Caco-2 (cell line): ENCODE data around the gene TRDMT1. TPM values are rescaled to one million over a fixed set of nuclear protein-coding genes. Genes with fewer than 3 reads are reported as not detected.

Experiments used
- BruUV-seq: library from RNA; stranded (reverse); fragments of 400-500 nt; replicated peaks from 2 replicates; lab custom pipeline; 2021; lab: Mats Ljungman, UMichigan
- CTCF ChIA-PET: fragments of 300-600 bp; sonication (Branson Sonifier 250); formaldehyde crosslinking; loops from one replicate; lab custom pipeline; 2022; ENCODE audit warnings: antibody characterized with exemption; lab: Charles Lee
- POLR2A ChIA-PET: fragments of 300-600 bp; sonication (Branson Sonifier 250); formaldehyde crosslinking; loops from one replicate; lab custom pipeline; 2022; ENCODE audit warnings: antibody characterized with exemption; lab: Charles Lee
- DNase-seq, 2 experiments: peaks; one replicate each; pipeline versions ENCODE4 v3.0.0 to v3.0.0-alpha.2; 2020 to 2022
- H3K27me3 ChIP-seq: replicated peaks from 2 replicates; pipeline ENCODE4 v1.6.0; 2011; ENCODE audit warnings: low read length; ENCODE audit not compliant: control insufficient read depth, insufficient read depth
- H3K36me3 ChIP-seq: 2 replicates; pipeline ENCODE4 v1.5.1; 2011; ENCODE audit warnings: low read length; ENCODE audit not compliant: control insufficient read depth, insufficient read depth
- H3K4me1 ChIP-seq: fragments of 250-450 bp; sonication (Bioruptor Pico); 2 replicates; pipeline ENCODE4 v1.5.1; 2020; ENCODE audit warnings: mild to moderate bottlenecking
- H3K4me3 ChIP-seq: 2 replicates; pipeline ENCODE4 v1.5.1; 2011; ENCODE audit warnings: low read depth, mild to moderate bottlenecking, control low read depth, low read length
- H3K9me3 ChIP-seq: fragments of 250-450 bp; sonication (Bioruptor Pico); 2 replicates; pipeline ENCODE4 v1.5.1; 2020; ENCODE audit warnings: mild to moderate bottlenecking, moderate library complexity
- H3K27ac Mint-ChIP-seq: one replicate; pipeline ENCODE4 v1.8.0; 2022; ENCODE audit warnings: mixed read lengths; ENCODE audit not compliant: unreplicated experiment
- H3K27me3 Mint-ChIP-seq: one replicate; pipeline ENCODE4 v1.8.0; 2022; ENCODE audit warnings: mixed read lengths; ENCODE audit not compliant: insufficient read depth, unreplicated experiment
- H3K36me3 Mint-ChIP-seq: one replicate; pipeline ENCODE4 v1.8.0; 2022; ENCODE audit warnings: mild to moderate bottlenecking, mixed read lengths; ENCODE audit not compliant: insufficient read depth, unreplicated experiment
- H3K4me1 Mint-ChIP-seq: one replicate; pipeline ENCODE4 v1.8.0; 2022; ENCODE audit warnings: low read depth, mixed read lengths; ENCODE audit not compliant: unreplicated experiment
- H3K4me3 Mint-ChIP-seq: one replicate; pipeline ENCODE4 v1.8.0; 2022; ENCODE audit warnings: mild to moderate bottlenecking, moderate library complexity, mixed read lengths; ENCODE audit not compliant: unreplicated experiment
- H3K9me3 Mint-ChIP-seq: one replicate; pipeline ENCODE4 v1.8.0; 2022; ENCODE audit warnings: mixed read lengths; ENCODE audit not compliant: unreplicated experiment
- intact Hi-C: fragments of 100-400 bp; cut with micrococcal nuclease; formaldehyde crosslinking; loops from one replicate; pipeline ENCODE4 v1.10.0; 2022; ENCODE audit not compliant: unreplicated experiment
- total RNA-seq: library from RNA; stranded (reverse); gene quantifications from 2 replicates; pipeline ENCODE4 v1.2.3, GENCODE V29; 2022
- TF ChIP-seq, protein P1 (sequence below), 2 experiments: fragments of 200-600 bp in 1 of 2; IDR thresholded peaks; 1 replicate in 1 of 2; 2 replicates in 1 of 2; pipeline versions ENCODE4 v1.5.1 to v1.8.0; 2011 to 2022; ENCODE audit warnings: antibody characterized with exemption in 1 of 2, control low read depth in 1 of 2, inconsistent platforms in 1 of 2, low read depth in 1 of 2, low read length in 1 of 2, mild to moderate bottlenecking in 1 of 2, moderate library complexity in 1 of 2; ENCODE audit not compliant: insufficient read depth in 1 of 2, severe bottlenecking in 1 of 2, unreplicated experiment in 1 of 2

TRDMT1 gene
- total RNA-seq, 1 experiment from 2014 or later = 8.6 TPM

- H3K4me1 ChIP-seq = no peaks in the 10 kb centered on the region
- Mint-ChIP-seq H3K9me3 (no peaks in the 10 kb centered on the region), H3K27me3 (no peaks in the 10 kb centered on the region), H3K4me1 (no peaks in the 10 kb centered on the region), H3K4me3 (no peak overlapping the region), H3K36me3 (no peaks in the 10 kb centered on the region), H3K27ac (no peak overlapping the region)
- no peaks in the 10 kb centered on the region; the same call in 1 of the 2 replicates for H3K9me3 ChIP-seq
- ChIA-PET CTCF (no interaction called here), POLR2A (no interaction called here)
- TF ChIP-seq, protein P1, sequence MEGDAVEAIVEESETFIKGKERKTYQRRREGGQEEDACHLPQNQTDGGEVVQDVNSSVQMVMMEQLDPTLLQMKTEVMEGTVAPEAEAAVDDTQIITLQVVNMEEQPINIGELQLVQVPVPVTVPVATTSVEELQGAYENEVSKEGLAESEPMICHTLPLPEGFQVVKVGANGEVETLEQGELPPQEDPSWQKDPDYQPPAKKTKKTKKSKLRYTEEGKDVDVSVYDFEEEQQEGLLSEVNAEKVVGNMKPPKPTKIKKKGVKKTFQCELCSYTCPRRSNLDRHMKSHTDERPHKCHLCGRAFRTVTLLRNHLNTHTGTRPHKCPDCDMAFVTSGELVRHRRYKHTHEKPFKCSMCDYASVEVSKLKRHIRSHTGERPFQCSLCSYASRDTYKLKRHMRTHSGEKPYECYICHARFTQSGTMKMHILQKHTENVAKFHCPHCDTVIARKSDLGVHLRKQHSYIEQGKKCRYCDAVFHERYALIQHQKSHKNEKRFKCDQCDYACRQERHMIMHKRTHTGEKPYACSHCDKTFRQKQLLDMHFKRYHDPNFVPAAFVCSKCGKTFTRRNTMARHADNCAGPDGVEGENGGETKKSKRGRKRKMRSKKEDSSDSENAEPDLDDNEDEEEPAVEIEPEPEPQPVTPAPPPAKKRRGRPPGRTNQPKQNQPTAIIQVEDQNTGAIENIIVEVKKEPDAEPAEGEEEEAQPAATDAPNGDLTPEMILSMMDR (IDR thresholded peaks at IDR 0.05; ENCODE audit: insufficient read depth in 1 of 2, low read depth in 1 of 2, low read length in 1 of 2, severe bottlenecking in 1 of 2, unreplicated experiment in 1 of 2) = no peak
- BruUV-seq = no TSS peak
- no peak for DNase-seq
- no peak overlapping the region for H3K4me3 ChIP-seq
- intact Hi-C loops = no loop called here
- H3K36me3 ChIP-seq = no peaks in the 10 kb centered on the region
- H3K27me3 ChIP-seq = no peaks in the 10 kb centered on the region
Observed at GRCh38 chr10:17098012-17098411, 103.5 kb downstream of the TRDMT1 start.

Other genes with a start within 250 kb of the TRDMT1 start
- gene CUBN, start 71.9 kb downstream of the TRDMT1 start, total RNA-seq = 4.6 and 4.8 TPM in 2 replicates
- 50.4 and 53.7 TPM in 2 replicates for gene VIM, start 26.6 kb upstream of the TRDMT1 start, total RNA-seq